ENCODE measurements around the gene SNRK. TPM values are rescaled to one million over a fixed set of nuclear protein-coding genes. Genes with fewer than 3 reads are reported as not detected.

The SNRK gene
- total RNA-seq, 1 donor from 2014 or later: 44.3 TPM

DNA sequence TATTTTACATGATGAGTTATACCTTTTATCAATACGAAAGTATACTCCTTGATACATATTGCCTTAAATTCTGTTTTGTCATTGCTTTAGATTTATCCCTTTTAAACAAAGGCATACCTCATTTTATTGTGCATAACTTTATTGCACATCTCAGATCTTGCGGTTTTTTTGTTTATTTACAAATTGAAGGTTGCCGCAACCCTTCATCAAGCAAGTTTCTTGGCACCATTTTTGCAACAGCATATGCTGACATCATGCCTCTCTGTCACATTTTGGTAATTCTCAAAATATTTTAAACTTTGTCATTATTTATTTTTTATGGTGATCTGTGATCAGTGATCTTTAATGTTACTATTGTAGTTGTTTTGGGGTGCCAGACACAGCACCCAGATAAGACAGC lies 20.9 kb downstream of the SNRK start:
- Histone ChIP-seq H3K9me3 (peaks cover 0 to 6% of the 10 kb centered on the region in 2 donors), H3K27ac (no peak overlapping the region), H3K27me3 (no peaks in the 10 kb centered on the region), H3K4me1 (no peaks in the 10 kb centered on the region), H3K4me3 (no peak overlapping the region), H3K36me3 (peaks cover 0 to 28% of the 10 kb centered on the region in 2 donors)
- DNase-seq (ENCODE audit: low spot score in 2 of 2): no peak
- intact Hi-C loops (cut with DNase I): no loop called here
- no peak for TF ChIP-seq CTCF (IDR thresholded peaks at IDR 0.05)

DNA sequence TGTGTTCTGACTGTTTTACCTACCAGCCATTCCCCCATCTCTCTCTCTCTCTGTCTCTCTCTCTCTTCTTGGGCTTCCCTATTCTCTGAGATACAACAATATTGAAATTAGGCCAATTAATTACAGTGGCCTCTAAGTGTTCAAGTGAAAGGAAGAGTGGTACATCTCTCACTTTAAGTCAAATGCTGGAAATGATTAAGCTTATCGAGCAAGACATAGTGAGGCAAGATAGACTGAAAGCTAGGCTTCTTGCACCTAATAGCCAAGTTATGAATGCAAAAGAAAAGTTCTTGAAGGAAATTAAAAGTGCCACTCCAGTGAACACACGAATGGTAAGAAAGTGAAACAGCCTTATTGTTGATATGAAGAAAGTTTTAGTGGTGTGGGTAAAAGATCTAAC lies 21.3 kb downstream of the SNRK start:
- no peaks in the 10 kb centered on the region for H3K27me3 ChIP-seq
- no peak overlapping the region for H3K27ac ChIP-seq
- H3K36me3 ChIP-seq: peaks cover 0 to 28% of the 10 kb centered on the region in 2 donors
- no peak for DNase-seq (ENCODE audit: low spot score in 2 of 2)
- TF ChIP-seq CTCF (IDR thresholded peaks at IDR 0.05): no peak
- H3K4me1 ChIP-seq: no peaks in the 10 kb centered on the region
- H3K4me3 ChIP-seq: no peak overlapping the region
- peaks cover 0 to 6% of the 10 kb centered on the region in 2 donors for H3K9me3 ChIP-seq
- intact Hi-C loops (cut with DNase I): no loop called here

DNA sequence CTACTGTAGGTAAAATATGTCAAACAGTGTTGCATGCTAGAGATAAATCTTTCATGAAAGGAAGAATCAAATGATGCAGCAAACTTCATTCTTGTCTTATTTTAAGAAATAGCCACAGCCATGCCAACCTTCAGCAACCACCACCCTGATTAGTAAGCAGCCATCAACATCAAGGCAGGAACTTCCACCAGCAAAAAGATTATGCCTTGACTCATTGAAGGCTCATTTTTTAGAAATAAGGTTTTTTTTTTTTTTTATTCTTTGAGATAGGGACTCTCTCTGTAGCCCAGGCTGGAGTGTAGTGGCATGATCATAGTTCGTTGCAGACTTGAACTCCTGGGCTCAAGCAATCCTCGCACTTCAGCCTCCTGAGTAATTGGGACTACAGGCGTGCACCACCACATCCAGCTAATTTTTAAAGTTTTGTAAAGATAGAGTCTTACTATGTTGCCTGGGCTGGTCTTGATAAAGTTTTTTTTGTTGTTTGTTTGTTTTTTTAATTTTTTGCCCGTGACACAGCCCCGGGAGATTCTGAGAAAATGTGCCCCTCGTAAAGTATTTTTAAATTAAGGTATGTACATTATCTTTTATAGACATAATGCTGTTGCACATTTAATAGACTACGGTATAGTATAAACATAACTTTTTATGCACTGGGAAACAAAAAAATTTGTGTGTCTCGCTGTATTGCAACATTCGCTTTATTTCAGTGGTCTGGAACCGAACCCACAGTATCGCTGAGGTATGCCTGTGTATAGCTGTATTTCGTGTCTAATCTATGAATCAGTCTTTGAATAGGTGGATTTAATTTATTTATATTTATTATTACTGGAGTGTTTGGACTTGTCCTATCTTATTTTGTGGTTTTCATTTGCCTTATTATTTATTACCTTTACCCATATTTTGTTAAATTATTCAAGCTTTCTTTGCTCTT lies 23.3 kb downstream of the SNRK start:
- H3K27ac ChIP-seq: no peak overlapping the region
- intact Hi-C loops (cut with DNase I): no loop called here
- no peaks in the 10 kb centered on the region for H3K27me3 ChIP-seq
- peaks cover 0 to 6% of the 10 kb centered on the region in 2 donors for H3K9me3 ChIP-seq
- TF ChIP-seq CTCF (IDR thresholded peaks at IDR 0.05): no peak
- no peak for DNase-seq (ENCODE audit: low spot score in 2 of 2)
- H3K4me3 ChIP-seq: no peak overlapping the region
- H3K4me1 ChIP-seq: no peaks in the 10 kb centered on the region
- peaks cover 0 to 13% of the 10 kb centered on the region in 2 donors for H3K36me3 ChIP-seq

DNA sequence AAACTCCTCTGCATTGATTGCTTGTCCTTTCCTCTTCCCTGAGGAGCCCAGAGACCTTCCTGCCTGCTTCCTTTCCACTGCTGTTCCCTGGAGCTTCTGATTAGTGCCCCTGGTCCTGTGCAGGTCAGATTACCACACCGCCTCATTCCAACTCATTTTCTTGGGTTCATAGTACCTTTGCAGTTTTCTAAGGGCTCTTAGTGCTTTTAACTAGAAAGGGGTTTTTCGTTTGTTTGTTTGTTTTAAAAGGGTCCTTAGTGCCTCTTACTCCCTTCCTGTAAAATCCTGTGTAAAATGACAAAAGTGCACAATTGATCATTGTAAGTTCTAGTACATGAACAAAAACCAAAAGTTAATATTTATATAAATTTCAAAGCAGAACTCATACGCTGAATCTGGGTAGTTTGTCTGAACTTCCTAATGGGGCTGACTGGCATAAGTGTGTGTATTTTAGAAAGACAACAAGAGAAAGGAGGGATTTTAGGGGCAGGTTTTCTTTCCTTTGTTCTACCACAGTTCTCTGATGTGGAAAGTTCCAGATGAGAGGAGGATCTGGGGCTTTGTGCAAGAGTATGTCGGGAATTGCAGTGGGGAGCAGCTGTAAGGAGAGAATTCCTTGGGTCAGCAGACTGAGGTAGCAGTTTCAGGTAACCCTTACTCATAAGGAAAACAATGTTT lies 30.6 kb downstream of the SNRK start:
- H3K4me1 ChIP-seq: no peaks in the 10 kb centered on the region
- H3K27ac ChIP-seq: no peak overlapping the region
- no peaks in the 10 kb centered on the region for H3K27me3 ChIP-seq
- no peak overlapping the region for H3K4me3 ChIP-seq
- H3K36me3 ChIP-seq: no peaks in the 10 kb centered on the region
- no peak for DNase-seq (ENCODE audit: low spot score in 2 of 2)
- intact Hi-C loops (cut with DNase I): no loop called here
- no peaks in the 10 kb centered on the region for H3K9me3 ChIP-seq
- no peak for TF ChIP-seq CTCF (IDR thresholded peaks at IDR 0.05)

DNA sequence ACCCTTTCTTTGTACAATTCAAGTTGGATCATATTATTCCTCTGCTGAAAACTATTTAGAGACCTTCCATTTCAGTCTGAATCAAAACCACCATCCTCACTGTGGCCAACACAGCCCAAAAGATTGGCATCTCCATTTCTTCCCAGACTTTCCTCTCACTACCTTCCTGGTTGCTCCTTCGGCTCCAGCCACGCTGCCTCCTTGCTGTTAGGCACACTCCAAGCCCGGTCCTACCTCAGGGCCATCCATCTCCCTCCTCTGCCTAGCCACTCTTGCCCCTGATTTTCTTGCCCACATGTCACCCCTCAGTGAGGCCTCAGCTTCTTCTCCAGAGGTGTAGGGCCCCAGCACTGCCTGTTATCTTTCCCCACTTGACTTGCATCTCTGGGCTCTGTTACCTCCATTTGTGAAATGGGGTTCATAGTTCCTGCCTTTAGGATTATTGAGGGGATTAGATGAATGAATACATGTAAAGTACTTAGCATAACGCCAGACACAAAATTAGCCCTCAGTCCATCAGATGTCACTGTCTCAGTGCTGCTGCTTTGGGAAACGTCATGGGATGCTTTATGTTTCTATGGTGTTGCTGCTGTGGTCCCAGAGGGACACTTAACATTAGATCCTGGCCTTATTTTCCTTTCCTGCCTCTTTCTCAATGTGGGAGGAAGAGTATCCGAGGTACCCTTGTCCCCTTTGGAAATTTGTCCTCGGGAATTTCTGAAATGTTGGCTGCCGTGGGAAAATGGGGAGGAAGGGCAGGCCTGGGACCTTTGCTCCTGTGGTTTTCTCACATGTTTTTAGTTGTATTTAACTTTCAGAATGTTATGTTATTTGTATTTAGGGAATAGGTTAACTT lies 31.3 kb downstream of the SNRK start:
- intact Hi-C loops (cut with DNase I): no loop called here
- no peak overlapping the region for H3K4me3 ChIP-seq
- H3K4me1 ChIP-seq: no peaks in the 10 kb centered on the region
- no peaks in the 10 kb centered on the region for H3K9me3 ChIP-seq
- H3K27ac ChIP-seq: peak overlapping the region in 1 of 2 donors; percentile 32
- TF ChIP-seq CTCF (IDR thresholded peaks at IDR 0.05): no peak
- H3K36me3 ChIP-seq: no peaks in the 10 kb centered on the region
- no peak for DNase-seq (ENCODE audit: low spot score in 2 of 2)
- H3K27me3 ChIP-seq: no peaks in the 10 kb centered on the region
